Pons (tissue), 1 donor: ENCODE data around the gene ZNF521.
"Not testable (repeated sequence)": the region's sequence is repeated elsewhere in the genome, so short reads cannot be mapped to it uniquely, and the experiment has no call there.

Experiments used
- DNase-seq: peaks from one replicate; pipeline ENCODE4 v3.0.0-alpha.2; 2016; ENCODE audit warnings: low spot score

The ZNF521 gene

GRCh38 chr18:25289001-25289631, 62.9 kb downstream of the ZNF521 start:
- peak; percentile 40 for DNase-seq

GRCh38 chr18:25288340-25288938, 63.5 kb downstream of the ZNF521 start:
- no peak for DNase-seq

DNA sequence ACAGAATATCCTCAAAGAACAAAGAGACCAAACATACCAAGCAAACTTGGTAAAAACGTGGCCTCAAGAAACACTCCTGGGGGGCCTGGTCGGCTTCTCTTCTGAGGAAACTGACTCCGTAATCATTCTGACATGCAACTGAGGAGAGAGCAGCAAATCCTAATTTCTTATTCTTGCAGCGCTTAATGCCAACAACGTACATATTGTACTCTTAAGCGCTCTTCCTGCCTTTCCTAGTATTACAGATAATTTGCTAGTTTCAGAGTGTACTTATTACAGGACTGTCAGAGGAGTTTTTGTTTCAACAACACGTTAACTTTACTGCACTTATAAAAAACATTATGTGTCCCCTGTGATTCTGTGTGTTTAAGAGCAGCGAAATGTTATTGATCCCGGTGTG, 64.9 kb downstream of the ZNF521 start:
- DNase-seq: no peak

DNA sequence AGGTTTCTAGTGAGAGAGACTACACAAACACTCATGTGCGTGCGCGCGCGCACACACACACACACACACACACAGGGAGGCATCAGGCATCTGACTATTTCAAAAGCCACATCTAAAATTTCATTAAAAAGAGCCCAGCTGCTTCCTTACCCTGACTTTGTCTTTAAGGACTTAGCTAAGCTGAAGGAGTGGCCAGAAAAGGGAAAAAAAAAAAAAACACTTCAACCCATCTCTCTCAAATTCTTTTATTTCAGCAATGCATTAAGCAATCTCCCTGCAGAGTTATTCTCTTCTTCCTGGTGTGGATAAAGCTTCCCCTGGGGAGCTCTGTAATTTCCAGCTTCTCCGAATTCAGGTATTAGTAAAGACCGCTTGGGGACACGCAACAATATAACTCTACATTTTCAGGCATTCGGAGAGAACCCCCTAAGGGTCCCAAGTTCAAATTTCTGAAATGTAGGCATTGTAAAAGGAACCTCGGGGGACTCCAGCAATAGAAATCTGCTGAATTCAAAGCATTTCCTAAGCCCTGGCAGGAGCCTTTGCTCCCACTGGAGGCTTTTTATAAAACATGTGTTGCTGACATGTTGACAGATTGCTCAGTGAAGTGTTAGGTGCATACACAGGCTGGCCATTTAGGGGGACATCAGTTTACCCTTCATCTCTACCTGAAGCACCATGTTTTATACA, 67.0 kb downstream of the ZNF521 start:
- DNase-seq: no peak

GRCh38 chr18:25284281-25284680, 67.7 kb downstream of the ZNF521 start:
- no peak for DNase-seq

- DNase-seq: no peak
Measured at GRCh38 chr18:25283781-25284180, 68.2 kb downstream of the ZNF521 start.

- DNase-seq: no peak
Measured at GRCh38 chr18:25282896-25283703, 68.9 kb downstream of the ZNF521 start.

GRCh38 chr18:25282282-25282681, 69.7 kb downstream of the ZNF521 start:
- no peak for DNase-seq

DNA sequence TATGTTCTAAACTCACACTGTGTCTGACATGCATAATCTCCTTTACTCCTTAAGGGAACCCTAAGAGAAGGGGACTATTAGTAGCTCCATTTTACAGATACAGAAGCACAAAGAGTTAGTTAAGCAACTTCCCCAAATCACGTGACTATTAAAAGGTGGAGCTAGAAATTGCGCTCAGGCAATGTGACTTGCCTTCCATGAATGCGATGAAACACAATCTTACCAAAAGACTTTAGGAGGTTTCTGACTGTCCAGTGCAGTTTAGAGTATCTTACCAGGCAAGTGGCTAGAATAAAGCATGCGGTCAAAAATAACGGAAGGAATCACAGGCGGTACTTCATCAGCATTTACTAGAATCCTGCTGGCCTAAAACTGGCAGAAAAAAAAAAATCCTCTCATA, 70.4 kb downstream of the ZNF521 start:
- no peak for DNase-seq

- no peak for DNase-seq
Measured at GRCh38 chr18:25279961-25280360, 72.0 kb downstream of the ZNF521 start.

DNA sequence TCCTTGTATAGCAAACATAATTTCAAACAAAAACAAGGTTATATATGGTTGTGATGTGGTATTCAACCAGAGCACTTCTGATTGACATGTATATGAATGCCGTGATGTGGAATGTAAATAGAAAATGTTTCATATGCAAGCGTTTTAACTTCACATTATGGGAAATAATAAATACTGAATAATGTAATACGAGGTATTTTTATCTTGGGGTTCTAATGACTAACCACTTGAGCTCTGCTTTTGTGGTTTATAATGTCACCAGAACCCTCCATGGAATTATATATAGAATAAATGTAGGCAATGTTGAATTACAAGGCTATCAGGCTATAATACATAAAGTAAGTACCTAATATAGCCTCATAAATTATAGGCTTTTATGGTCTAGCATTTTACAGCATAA, 72.4 kb downstream of the ZNF521 start:
- no peak for DNase-seq

GRCh38 chr18:25279133-25279532, 72.8 kb downstream of the ZNF521 start:
- DNase-seq: no peak

DNA sequence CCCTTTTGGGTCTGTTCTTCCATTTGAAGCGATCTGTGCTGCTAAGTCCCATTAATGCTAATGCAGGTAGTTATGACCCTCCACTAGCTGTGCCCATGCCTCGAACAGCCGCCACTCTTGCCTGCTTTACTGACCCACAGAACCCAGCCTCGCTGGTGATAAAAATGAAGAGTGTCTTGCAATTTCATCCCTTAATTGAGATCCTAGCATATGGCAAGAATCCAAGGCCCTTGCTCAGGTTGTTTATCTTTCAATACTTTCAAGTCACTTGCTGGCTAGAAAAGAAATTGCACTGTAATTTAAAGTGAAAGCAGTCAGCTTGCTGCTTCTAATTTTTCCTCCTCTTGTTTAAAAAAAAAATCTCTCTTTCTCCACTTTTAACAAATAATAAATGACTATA, 73.6 kb downstream of the ZNF521 start:
- DNase-seq: no peak

- DNase-seq: no peak
Measured at GRCh38 chr18:25275412-25276001, 76.5 kb downstream of the ZNF521 start.

- no peak for DNase-seq
Measured at GRCh38 chr18:25274926-25275325, 77.0 kb downstream of the ZNF521 start.

DNA sequence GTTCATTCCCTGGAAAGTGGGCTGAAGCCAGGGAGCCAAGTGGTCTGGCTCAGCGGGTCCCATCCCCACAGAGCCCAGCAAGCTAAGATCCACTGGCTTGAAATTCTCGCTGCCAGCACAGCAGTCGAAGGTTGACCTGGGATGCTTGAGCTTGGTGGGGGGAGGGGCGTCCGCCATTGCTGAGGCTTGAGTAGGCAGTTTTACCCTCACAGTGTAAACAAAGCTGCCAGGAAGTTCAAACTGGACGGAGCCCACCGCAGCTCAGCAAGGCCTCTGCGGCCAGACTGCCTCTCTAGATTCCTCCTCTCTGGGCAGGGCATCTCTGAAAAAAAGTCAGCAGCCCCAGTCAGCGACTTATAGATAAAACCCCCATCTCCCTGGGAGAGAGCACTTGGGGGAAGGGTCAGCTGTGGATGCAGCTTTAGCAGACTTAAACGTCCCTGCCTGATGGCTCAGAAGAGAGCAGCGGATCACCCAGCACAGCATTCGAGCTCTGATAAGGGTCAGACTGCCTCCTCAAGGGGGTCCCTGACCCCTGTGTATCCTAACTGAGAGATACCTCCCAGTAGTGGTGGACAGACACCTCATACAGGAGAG, 84.9 kb downstream of the ZNF521 start:
- not testable (repeated sequence) for DNase-seq

- no peak for DNase-seq
Measured at GRCh38 chr18:25262920-25263319, 89.0 kb downstream of the ZNF521 start.

DNA sequence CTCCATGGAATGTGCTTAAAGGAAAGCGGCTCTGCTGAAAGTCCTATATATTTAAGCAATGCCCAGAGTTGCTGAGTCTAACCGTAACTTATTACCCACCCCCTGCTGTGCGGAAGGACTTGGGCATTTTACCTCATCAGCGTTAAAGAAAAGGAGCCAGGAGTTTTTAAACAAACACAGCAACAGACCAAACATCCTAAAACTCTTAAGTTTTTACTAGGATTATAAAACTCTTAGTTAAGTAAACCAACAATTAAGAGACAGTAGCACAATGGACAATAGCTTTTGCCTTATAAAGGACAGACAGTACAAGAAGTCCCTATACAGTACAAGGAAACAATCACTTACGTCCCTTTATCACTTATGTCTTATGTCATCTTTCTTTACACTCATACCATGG, 90.2 kb downstream of the ZNF521 start:
- no peak for DNase-seq

DNA sequence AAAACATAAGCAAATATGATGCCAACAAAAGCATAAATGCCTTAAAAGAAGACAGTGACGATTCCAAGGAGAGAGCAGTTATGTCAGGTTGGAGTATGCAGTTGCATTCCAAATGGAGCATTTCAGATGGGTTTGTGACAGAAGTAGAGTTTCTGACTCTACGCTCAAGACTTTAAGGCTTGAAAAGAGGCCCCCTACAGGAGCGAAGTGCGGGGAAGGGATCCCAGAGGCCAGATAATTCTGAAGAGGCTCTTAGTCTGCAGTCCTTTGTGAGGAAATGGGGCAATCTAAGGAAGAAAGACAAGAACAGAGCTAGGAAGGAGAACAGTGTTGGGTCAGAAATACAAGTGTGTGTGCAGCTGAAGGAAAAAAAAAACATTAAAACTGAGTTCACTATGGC, 95.5 kb downstream of the ZNF521 start:
- no peak for DNase-seq

DNA sequence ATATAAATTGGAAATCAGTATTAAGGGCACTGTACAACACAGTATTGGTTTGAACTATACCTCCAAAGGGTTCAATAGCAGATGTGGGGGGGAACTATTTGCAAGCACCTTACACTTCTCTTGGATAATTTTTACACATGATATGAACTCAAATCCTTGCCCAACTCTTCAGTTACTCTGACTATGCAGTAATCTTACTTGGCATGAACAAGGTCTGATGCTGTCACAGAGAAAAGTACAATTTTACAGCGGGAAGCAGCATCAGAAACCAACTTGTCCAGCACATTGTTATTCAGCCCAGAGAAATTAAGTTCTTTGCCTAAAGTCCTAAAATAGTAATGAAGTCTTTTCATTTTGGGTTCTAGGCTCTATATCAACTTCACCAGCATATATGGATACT, 98.2 kb downstream of the ZNF521 start:
- no peak for DNase-seq

DNA sequence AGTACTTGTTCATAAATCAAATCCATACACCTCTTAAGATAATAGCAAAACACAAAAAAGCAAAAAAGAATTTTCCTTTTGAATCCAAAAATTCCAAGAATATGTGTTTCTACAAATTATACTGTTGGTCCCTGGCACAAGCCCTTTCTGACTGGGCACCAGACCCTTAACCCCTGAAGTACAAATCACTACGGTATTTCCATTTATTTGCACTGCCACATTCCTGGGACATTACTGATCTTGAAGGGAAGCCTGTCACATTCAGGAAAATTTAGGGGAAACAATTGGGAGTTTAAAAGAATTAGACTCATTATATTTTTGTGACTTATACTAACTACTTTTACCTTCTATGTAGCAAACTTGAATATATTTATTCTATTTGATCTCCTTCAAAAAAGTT, 98.8 kb downstream of the ZNF521 start:
- DNase-seq: no peak

DNA sequence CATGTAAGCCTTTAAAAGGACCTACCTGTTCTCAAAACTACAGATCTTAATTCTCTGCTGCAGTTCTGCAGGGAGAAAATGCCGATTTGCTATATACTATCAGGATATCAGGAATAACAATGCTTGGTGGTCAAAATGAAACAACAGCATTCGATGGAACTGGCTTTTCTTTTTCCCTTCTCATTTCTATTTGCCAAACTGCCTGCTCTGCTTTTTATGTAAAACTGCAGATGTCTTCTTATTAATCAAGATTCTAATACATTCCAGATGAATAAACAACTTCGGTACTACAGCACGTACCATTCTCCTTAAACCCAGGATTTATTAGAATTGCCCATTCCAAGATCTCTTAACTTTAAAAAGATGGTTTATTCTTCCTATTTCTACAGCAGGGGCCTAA, 100.9 kb downstream of the ZNF521 start:
- no peak for DNase-seq
